ENCODE data around the gene NAPSA. TPM values are rescaled to one million over a fixed set of nuclear protein-coding genes. Genes with fewer than 3 reads are reported as not detected.

NAPSA gene
- total RNA-seq, 1 donor from 2014 or later, result 8.1 TPM

- no peak for DNase-seq (ENCODE audit: low spot score)
Observed at GRCh38 chr19:50314724-50315708, 50.4 kb downstream of the NAPSA start.

DNA sequence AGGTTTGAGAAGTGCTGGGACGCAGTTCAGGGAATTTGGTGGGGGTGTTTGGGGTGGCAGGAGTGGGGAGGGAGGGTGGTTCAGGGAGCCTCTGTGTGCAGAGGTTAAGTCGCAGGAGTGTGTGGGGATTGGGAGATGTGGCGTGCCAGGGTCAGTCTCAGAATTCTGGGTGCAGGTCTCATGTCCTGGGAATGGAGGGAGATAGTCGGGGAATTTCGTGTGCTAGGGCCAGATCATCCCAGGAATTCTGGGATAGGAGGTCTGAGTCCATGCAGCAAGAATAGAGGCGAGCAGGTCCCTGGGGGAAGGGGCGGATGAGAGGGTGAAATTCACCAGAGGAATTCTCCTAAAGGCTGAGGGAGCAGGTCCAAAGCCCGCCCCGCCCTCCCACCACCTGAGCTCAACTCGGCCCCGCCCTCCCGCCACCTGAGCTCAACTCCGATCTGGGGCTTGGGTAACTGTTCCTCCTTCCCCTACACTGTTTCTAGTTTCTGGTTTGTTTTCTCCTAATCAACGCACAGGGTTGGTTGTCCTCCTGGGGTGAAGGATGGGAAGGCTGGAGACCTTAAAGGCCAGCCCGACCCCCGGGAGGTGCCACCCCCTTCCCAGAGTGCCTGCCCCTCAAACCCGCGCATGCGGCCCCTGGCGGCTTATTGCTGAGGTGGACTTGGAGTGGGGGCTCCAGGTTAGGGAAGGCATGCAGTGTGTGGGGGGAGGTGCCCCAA lies 51.5 kb downstream of the NAPSA start:
- DNase-seq (ENCODE audit: low spot score), result no peak

GRCh38 chr19:50312967-50313811 lies 52.2 kb downstream of the NAPSA start:
- no peak for DNase-seq (ENCODE audit: low spot score)

DNA sequence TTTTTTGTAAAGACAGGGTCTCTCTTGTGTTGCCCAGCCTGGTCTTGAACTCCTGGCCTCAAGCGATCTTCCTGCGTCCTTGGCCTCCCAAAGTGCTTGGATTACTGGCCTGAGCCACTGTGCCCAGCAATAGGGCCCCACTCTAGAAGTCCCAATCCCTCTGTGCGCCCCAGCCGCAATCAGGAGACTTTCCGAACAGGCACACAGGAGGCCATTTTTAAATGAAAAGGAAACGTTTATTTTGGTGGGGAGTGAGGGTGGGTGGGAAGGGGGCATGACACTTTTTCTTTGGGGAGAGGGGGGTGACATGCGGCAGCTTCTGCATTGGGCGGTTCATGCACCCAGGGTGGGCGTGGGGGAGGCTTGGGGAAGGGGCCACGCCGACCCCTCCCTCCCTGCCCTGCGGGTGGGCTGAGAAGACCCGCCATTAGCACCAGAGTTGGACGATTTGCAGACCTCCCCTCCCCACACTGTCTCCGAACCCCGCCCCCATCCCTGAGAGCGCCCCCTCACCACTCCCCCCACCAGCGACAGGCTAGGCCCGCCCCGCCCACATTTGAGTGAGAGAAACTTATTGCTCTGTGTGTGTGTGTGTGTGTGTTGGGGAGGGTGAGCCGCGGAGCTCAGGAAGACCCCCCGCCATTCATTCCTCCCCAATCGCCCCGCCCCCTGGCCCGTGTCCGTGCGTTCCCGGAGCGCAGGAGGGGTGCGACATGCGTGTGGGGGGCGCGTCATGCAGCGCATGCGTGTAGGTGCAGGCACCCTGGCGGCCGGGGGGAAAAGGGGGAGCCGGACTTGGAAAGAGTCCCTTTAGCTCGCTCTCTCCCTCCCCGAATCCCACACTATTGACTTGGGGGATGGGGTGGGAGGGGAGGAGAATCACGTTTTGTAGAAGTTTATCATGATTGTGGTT lies 53.5 kb downstream of the NAPSA start:
- no peak for DNase-seq (ENCODE audit: low spot score)

- no peak for DNase-seq (ENCODE audit: low spot score)
Observed at GRCh38 chr19:50310759-50311465, 54.5 kb downstream of the NAPSA start.

GRCh38 chr19:50309396-50310125 lies 55.9 kb downstream of the NAPSA start:
- no peak for DNase-seq (ENCODE audit: low spot score)

DNA sequence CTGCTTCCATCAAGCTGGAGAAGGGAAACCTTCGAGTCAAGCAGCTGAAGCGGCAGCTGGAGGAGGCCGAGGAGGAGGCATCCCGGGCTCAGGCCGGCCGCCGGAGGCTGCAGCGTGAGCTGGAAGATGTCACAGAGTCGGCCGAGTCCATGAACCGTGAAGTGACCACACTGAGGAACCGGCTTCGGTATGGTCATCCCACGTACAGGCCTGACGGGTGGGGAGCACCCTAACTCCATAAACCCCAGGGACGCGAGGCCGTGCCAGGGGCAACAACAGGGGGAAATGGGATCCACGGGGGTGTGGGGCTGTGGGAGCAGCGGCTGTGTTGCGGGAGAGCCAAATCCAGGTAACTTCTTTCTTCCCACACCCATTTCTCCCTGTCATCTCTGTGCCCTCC lies 56.4 kb downstream of the NAPSA start:
- no peak for DNase-seq (ENCODE audit: low spot score)

Other genes with a start within 250 kb of the NAPSA start
- not detected for gene IZUMO2, start 202.4 kb downstream of the NAPSA start, total RNA-seq
- gene MYH14, start 162.0 kb downstream of the NAPSA start, total RNA-seq, result 91.0 TPM
- 8.6 TPM for gene KCNC3, start 36.3 kb downstream of the NAPSA start, total RNA-seq
- gene NR1H2, start 10.8 kb upstream of the NAPSA start, total RNA-seq, result 92.3 TPM
- 16.2 TPM for gene POLD1, start 18.7 kb upstream of the NAPSA start, total RNA-seq
- 1.8 TPM for gene SPIB, start 53.3 kb upstream of the NAPSA start, total RNA-seq
- not detected for gene MYBPC2, start 67.3 kb upstream of the NAPSA start, total RNA-seq
- 182 TPM for gene EMC10, start 110.9 kb upstream of the NAPSA start, total RNA-seq
- gene GARIN5A, start 111.2 kb upstream of the NAPSA start, total RNA-seq, result 5.0 TPM
- 57.3 TPM for gene JOSD2, start 145.6 kb upstream of the NAPSA start, total RNA-seq
- gene ASPDH, start 148.3 kb upstream of the NAPSA start, total RNA-seq, result not detected
- gene LRRC4B, start 202.8 kb upstream of the NAPSA start, total RNA-seq, result 3.5 TPM

Data from mucosa of gallbladder (tissue), 1 donor.